Endodermal cell (in vitro differentiated cells): ENCODE data around the gene DHH. TPM values are rescaled to one million over a fixed set of nuclear protein-coding genes. Genes with fewer than 3 reads are reported as not detected.

Experiments
- DNase-seq: peaks from one replicate; pipeline ENCODE4 v3.0.0-alpha.2; 2017
- H3K27ac ChIP-seq: 2 replicates; pipeline ENCODE4 v1.5.1; 2013; ENCODE audit warnings: mild to moderate bottlenecking, low read depth, low read length, moderate library complexity
- H3K27me3 ChIP-seq: 2 replicates; pipeline ENCODE4 v1.6.1; 2013; ENCODE audit warnings: mild to moderate bottlenecking, low read length, moderate library complexity; ENCODE audit not compliant: insufficient read depth, control insufficient read depth, poor library complexity, severe bottlenecking
- H3K36me3 ChIP-seq: 2 replicates; pipeline ENCODE4 v1.7.0; 2013; ENCODE audit warnings: mild to moderate bottlenecking, low read length, moderate library complexity; ENCODE audit not compliant: control insufficient read depth, insufficient read depth
- H3K4me1 ChIP-seq: one replicate; pipeline ENCODE4 v1.7.0; 2013; ENCODE audit warnings: low read length; ENCODE audit not compliant: control insufficient read depth, insufficient read depth
- H3K4me3 ChIP-seq: 2 replicates; pipeline ENCODE4 v1.5.1; 2013; ENCODE audit warnings: mild to moderate bottlenecking, low read length, moderate library complexity
- H3K9ac ChIP-seq: 2 replicates; pipeline ENCODE4 v1.6.1; 2013; ENCODE audit warnings: mild to moderate bottlenecking, low read length, moderate library complexity; ENCODE audit not compliant: poor library complexity, severe bottlenecking; ENCODE audit errors: extremely low read depth
- H3K9me3 ChIP-seq: 2 replicates; pipeline ENCODE4 v1.6.1; 2013; ENCODE audit warnings: mild to moderate bottlenecking, low read length, moderate library complexity; ENCODE audit not compliant: control insufficient read depth
- H3K27ac Mint-ChIP-seq: 2 replicates; pipeline ENCODE4 v1.8.0; 2020; ENCODE audit warnings: mixed read lengths
- H3K27me3 Mint-ChIP-seq: 2 replicates; pipeline ENCODE4 v1.8.0; 2021; ENCODE audit warnings: mild to moderate bottlenecking, mixed read lengths; ENCODE audit not compliant: insufficient read depth
- H3K36me3 Mint-ChIP-seq: 2 replicates; pipeline ENCODE4 v1.8.0; 2020; ENCODE audit warnings: low read depth, mixed read lengths
- H3K4me1 Mint-ChIP-seq: 2 replicates; pipeline ENCODE4 v1.8.0; 2020; ENCODE audit warnings: mixed read lengths
- H3K4me3 Mint-ChIP-seq: 2 replicates; pipeline ENCODE4 v1.8.0; 2020; ENCODE audit warnings: mild to moderate bottlenecking, moderate library complexity, mixed read lengths
- H3K9me3 Mint-ChIP-seq: 2 replicates; pipeline ENCODE4 v1.8.0; 2020; ENCODE audit warnings: mild to moderate bottlenecking, mixed read lengths
- WGBS, 2 experiments: methylation state at CpG; one replicate each; pipeline versions ENCODE4 v1.1.5 to v1.1.7; 2013; ENCODE audit warnings: missing lambda C conversion rate in 2 of 2, mixed read lengths in 1 of 2; ENCODE audit not compliant: insufficient coverage in 1 of 2, insufficient read length in 1 of 2; 5-methylcytosine and 5-hydroxymethylcytosine counted together
- total RNA-seq, 2 donors: library from RNA; stranded (reverse); fragmentation: NEBNext Ultra II Directional in 1 of 2; extraction: Animal tissue kit (Norgen Biotek cat#: 25700) in 1 of 2; gene quantifications; 2 replicates in 1 of 2; 3 replicates in 1 of 2; pipeline ENCODE4 v1.2.1, GENCODE V29; 2021
- TF ChIP-seq, protein P1 (sequence below): fragments of 200-600 bp; sonication (generic); conservative IDR thresholded peaks from 2 replicates; pipeline ENCODE4 v1.5.0; 2021; ENCODE audit warnings: antibody characterized with exemption, mild to moderate bottlenecking

Gene DHH
- total RNA-seq, 2 donors from 2014 or later: 0.15 to 0.51 TPM

DNA sequence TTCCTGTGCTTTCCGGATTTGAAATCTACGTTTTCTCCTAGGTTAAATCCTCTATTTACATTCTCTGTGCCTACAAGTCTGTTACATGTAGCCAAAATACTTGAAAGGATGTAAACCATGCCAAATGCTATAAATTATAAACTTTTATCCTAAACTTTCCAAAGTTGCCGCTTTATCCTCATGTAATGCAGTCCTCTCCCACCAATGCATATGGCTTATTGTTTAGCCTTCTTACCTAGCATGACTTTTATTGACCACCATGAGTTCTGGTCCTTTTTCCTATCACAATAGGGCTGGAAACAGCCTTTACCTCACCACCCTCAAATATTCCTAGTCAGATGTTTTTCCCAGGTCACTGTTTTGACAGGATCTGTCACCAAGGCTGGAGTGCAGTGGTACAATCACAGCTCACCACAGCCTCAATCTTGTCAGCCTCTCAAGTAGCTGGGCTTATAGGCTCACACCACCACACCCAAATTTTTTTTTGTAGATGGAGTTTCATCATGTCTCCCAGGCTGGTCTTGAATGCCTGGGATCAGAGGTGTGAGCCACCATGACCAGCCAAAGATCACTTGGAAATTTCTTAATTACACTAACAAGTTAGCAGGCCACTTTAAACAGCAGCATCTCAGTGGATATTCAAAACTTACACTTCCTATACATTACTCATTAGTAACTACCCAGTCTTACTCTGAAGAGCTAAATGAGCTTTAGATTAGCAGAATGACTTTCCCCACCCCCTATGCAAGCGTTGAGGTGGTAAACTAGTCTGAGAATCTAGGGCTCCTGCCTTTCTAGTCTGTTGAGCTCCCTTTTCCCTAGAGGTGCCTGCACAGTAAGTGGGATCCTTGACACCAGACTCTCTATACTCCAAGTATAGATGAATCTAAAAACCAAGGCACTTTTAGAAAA is 32.5 kb upstream of the DHH start:
- 89 to 95% methylated on average over 4 of the region's 4 CpGs for WGBS, 2 experiments
- Histone ChIP-seq H3K9ac (no peak overlapping the region), H3K9me3 (no peaks in the 10 kb centered on the region), H3K36me3 (peaks cover 37% of the 10 kb centered on the region), H3K4me3 (no peak overlapping the region), H3K27ac (no peak overlapping the region), H3K4me1 (no peaks in the 10 kb centered on the region), H3K27me3 (no peaks in the 10 kb centered on the region)
- Mint-ChIP-seq H3K27me3 (no peaks in the 10 kb centered on the region), H3K4me1 (peaks cover 15% of the 10 kb centered on the region), H3K9me3 (peaks cover 2% of the 10 kb centered on the region), H3K36me3 (peaks cover 38% of the 10 kb centered on the region), H3K4me3 (no peak overlapping the region), H3K27ac (peak overlapping the region; percentile 29)
- TF ChIP-seq, protein P1, sequence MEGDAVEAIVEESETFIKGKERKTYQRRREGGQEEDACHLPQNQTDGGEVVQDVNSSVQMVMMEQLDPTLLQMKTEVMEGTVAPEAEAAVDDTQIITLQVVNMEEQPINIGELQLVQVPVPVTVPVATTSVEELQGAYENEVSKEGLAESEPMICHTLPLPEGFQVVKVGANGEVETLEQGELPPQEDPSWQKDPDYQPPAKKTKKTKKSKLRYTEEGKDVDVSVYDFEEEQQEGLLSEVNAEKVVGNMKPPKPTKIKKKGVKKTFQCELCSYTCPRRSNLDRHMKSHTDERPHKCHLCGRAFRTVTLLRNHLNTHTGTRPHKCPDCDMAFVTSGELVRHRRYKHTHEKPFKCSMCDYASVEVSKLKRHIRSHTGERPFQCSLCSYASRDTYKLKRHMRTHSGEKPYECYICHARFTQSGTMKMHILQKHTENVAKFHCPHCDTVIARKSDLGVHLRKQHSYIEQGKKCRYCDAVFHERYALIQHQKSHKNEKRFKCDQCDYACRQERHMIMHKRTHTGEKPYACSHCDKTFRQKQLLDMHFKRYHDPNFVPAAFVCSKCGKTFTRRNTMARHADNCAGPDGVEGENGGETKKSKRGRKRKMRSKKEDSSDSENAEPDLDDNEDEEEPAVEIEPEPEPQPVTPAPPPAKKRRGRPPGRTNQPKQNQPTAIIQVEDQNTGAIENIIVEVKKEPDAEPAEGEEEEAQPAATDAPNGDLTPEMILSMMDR: no peak
- DNase-seq: no peak

DNA sequence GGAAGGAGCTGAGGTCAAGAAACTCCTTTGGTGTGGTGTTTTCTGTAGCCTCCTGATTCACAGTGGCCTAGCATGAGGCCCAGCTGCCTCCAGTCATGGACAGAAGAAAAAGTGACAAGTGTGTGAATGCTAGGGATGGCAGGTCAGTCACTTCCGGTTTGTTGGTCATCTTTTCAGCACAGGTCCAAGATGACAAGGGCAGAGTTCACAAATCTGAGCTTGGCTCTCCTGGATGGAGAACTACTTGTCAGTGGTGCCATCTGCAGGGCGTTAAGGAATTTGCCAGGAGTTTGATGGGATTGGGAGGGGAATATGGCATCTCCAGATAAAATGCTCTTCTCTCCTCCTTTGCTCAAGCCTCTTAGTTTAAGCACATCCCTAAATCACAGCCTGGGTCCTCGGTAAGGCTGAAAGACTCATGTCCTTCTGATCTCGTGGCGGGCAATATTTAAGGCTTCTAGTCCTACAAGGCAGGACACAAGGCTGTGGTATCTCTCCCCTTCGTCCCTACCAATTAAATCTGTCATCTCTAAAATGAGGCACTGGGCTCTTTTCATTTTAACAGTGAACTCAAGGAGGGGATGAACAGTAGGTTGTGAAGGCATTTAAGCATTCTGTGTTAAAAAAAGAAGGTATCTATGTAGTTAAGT is 26.6 kb upstream of the DHH start:
- Mint-ChIP-seq H3K36me3 (no peaks in the 10 kb centered on the region), H3K4me3 (no peak overlapping the region), H3K27me3 (peaks cover 17% of the 10 kb centered on the region), H3K4me1 (no peaks in the 10 kb centered on the region), H3K9me3 (peaks cover 2% of the 10 kb centered on the region), H3K27ac (no peak overlapping the region)
- no peak overlapping the region for H3K4me3 ChIP-seq
- H3K27me3 ChIP-seq: no peaks in the 10 kb centered on the region
- H3K4me1 ChIP-seq: no peaks in the 10 kb centered on the region
- no peaks in the 10 kb centered on the region for H3K9me3 ChIP-seq
- DNase-seq: peak; percentile 84
- no peak overlapping the region for H3K27ac ChIP-seq
- no peaks in the 10 kb centered on the region for H3K36me3 ChIP-seq
- TF ChIP-seq, protein P1: peak; percentile 77
- H3K9ac ChIP-seq: no peak overlapping the region
- WGBS, 2 experiments: 28 to 35% methylated on average over 4 to 6 of the region's 6 CpGs

DNA sequence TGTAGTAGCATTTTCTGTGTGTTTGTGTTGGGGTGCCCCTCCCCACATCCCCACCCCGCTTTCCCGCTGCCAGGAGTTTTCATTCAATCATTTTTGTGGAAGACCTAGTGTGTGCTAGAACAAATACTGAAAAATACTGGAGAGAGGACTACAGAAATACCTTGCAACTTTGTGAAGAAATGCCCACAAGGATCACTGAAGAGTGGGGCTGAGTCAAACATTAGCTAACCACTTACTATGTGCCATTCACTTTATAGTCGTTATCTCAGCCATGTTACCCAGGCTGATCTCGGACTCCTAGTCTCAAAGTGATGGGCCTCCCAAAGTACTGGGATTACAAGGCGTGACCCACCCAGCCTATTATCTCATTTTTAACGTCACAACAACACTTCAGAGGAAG is 16.6 kb upstream of the DHH start:
- DNase-seq: no peak
- no peaks in the 10 kb centered on the region for H3K27me3 ChIP-seq
- H3K9me3 Mint-ChIP-seq: peaks cover 26% of the 10 kb centered on the region
- H3K4me1 ChIP-seq: peaks cover 3% of the 10 kb centered on the region
- H3K36me3 ChIP-seq: peaks cover 6% of the 10 kb centered on the region
- peaks cover 18% of the 10 kb centered on the region for H3K4me1 Mint-ChIP-seq
- peak overlapping the region; percentile 93 for H3K4me3 ChIP-seq
- H3K4me3 Mint-ChIP-seq: peak overlapping the region; percentile 95
- H3K9ac ChIP-seq: no peak overlapping the region
- H3K27me3 Mint-ChIP-seq: peaks cover 2% of the 10 kb centered on the region
- peaks cover 17% of the 10 kb centered on the region for H3K36me3 Mint-ChIP-seq
- peak overlapping the region; percentile 95 for H3K27ac Mint-ChIP-seq
- 68 to 81% methylated on average over 4 to 6 of the region's 6 CpGs for WGBS, 2 experiments
- peaks cover 19% of the 10 kb centered on the region for H3K9me3 ChIP-seq
- H3K27ac ChIP-seq: no peak overlapping the region
- TF ChIP-seq, protein P1: no peak
